SJSA1 (cell line): ENCODE measurements around the gene NANOS2. TPM values are rescaled to one million over a fixed set of nuclear protein-coding genes. Genes with fewer than 3 reads are reported as not detected.

Source experiments
- DNase-seq, 2 experiments: peaks; one replicate each; pipeline ENCODE4 v3.0.0-alpha.2; 2015 to 2020; ENCODE audit warnings: low spot score in 2 of 2, low read depth in 1 of 2
- H3K27ac ChIP-seq: fragments of 250-450 bp; sonication (Bioruptor Pico); 2 replicates; pipeline ENCODE4 v1.5.1; 2020; ENCODE audit warnings: mild to moderate bottlenecking, moderate library complexity
- H3K27me3 ChIP-seq: fragments of 250-450 bp; sonication (Bioruptor Pico); replicated peaks from 2 replicates; pipeline ENCODE4 v1.5.1; 2020; ENCODE audit warnings: mild to moderate bottlenecking, moderate library complexity
- H3K36me3 ChIP-seq: fragments of 250-450 bp; sonication (Bioruptor Pico); 2 replicates; pipeline ENCODE4 v1.5.1; 2020; ENCODE audit warnings: mild to moderate bottlenecking
- H3K4me1 ChIP-seq: fragments of 250-450 bp; sonication (Bioruptor Pico); replicated peaks from 2 replicates; pipeline ENCODE4 v1.6.1; 2021; ENCODE audit warnings: mild to moderate bottlenecking
- H3K4me3 ChIP-seq: fragments of 250-450 bp; sonication (Bioruptor Pico); 2 replicates; pipeline ENCODE4 v1.5.1; 2020; ENCODE audit warnings: mild to moderate bottlenecking
- H3K9me3 ChIP-seq: fragments of 250-450 bp; sonication (Bioruptor Pico); replicated peaks from 2 replicates; pipeline ENCODE4 v1.5.1; 2020; ENCODE audit warnings: mild to moderate bottlenecking
- total RNA-seq: library from RNA; depleted of rRNA; stranded (reverse); fragments of >200 nt; shearing (Covaris generic); gene quantifications from 2 replicates; pipeline ENCODE4 v1.2.3, GENCODE V29; 2014; rRNA removed

The NANOS2 gene
- not detected in 2 replicates for total RNA-seq

GRCh38 chr19:45913874-45914830 is at the start of gene NANOS2:
TSS of gene NANOS2 (minus strand) at chr19:45914778. CDS start at chr19:45914693, 85 bp downstream.
- no peaks in the 10 kb centered on the region for H3K9me3 ChIP-seq
- no peak within 1 kb of the TSS for H3K27ac ChIP-seq
- H3K4me1 ChIP-seq, result no peaks in the 10 kb centered on the region
- no peak within 1 kb of the TSS for H3K4me3 ChIP-seq
- DNase-seq, result peak in 1 of 2 experiments; percentile 59
- no peaks in the 10 kb centered on the region for H3K36me3 ChIP-seq
- H3K27me3 ChIP-seq, result peaks cover 12% of the 10 kb centered on the region

GRCh38 chr19:45962021-45962420 is 47.4 kb upstream of the NANOS2 start:
- no peaks in the 10 kb centered on the region for H3K9me3 ChIP-seq
- H3K36me3 ChIP-seq, result no peaks in the 10 kb centered on the region
- no peak for DNase-seq
- H3K27ac ChIP-seq, result no peak overlapping the region
- H3K4me3 ChIP-seq, result no peak overlapping the region
- peaks cover 38% of the 10 kb centered on the region for H3K27me3 ChIP-seq
- H3K4me1 ChIP-seq, result peaks cover 15% of the 10 kb centered on the region

- H3K9me3 ChIP-seq, result no peaks in the 10 kb centered on the region
- no peak for DNase-seq
- H3K36me3 ChIP-seq, result no peaks in the 10 kb centered on the region
- no peak overlapping the region for H3K27ac ChIP-seq
- peaks cover 24% of the 10 kb centered on the region for H3K27me3 ChIP-seq
- H3K4me3 ChIP-seq, result no peak overlapping the region
- H3K4me1 ChIP-seq, result peaks cover 24% of the 10 kb centered on the region
Observed at GRCh38 chr19:45960595-45961235, 46.1 kb upstream of the NANOS2 start.

GRCh38 chr19:45959517-45960025 is 45.0 kb upstream of the NANOS2 start:
- H3K27me3 ChIP-seq, result peaks cover 14% of the 10 kb centered on the region
- H3K4me1 ChIP-seq, result peaks cover 32% of the 10 kb centered on the region
- no peaks in the 10 kb centered on the region for H3K9me3 ChIP-seq
- H3K27ac ChIP-seq, result no peak overlapping the region
- DNase-seq, result no peak
- H3K4me3 ChIP-seq, result no peak overlapping the region
- no peaks in the 10 kb centered on the region for H3K36me3 ChIP-seq

- Histone ChIP-seq H3K4me3 (no peak overlapping the region), H3K9me3 (no peaks in the 10 kb centered on the region), H3K27me3 (peaks cover 14% of the 10 kb centered on the region), H3K4me1 (peaks cover 32% of the 10 kb centered on the region), H3K36me3 (no peaks in the 10 kb centered on the region), H3K27ac (no peak overlapping the region)
- peak; percentile 34 to 62 for DNase-seq
Observed at GRCh38 chr19:45958769-45959516, 44.4 kb upstream of the NANOS2 start.

- peaks cover 34% of the 10 kb centered on the region for H3K4me1 ChIP-seq
- H3K27ac ChIP-seq, result no peak overlapping the region
- no peak overlapping the region for H3K4me3 ChIP-seq
- peaks cover 14% of the 10 kb centered on the region for H3K27me3 ChIP-seq
- no peaks in the 10 kb centered on the region for H3K36me3 ChIP-seq
- H3K9me3 ChIP-seq, result no peaks in the 10 kb centered on the region
- DNase-seq, result no peak
Observed at GRCh38 chr19:45958320-45958719, 43.7 kb upstream of the NANOS2 start.

- DNase-seq, result peak; percentile 78 to 95
- Histone ChIP-seq H3K27ac (no peak overlapping the region), H3K36me3 (no peaks in the 10 kb centered on the region; the same call in 1 of the 2 replicates), H3K27me3 (peaks cover 14% of the 10 kb centered on the region), H3K9me3 (no peaks in the 10 kb centered on the region), H3K4me3 (no peak overlapping the region), H3K4me1 (peaks cover 42% of the 10 kb centered on the region)
Observed at GRCh38 chr19:45955905-45956608, 41.5 kb upstream of the NANOS2 start.

GRCh38 chr19:45954156-45954555 is 39.6 kb upstream of the NANOS2 start:
- no peak overlapping the region for H3K27ac ChIP-seq
- H3K4me3 ChIP-seq, result no peak overlapping the region
- no peaks in the 10 kb centered on the region for H3K9me3 ChIP-seq
- no peak for DNase-seq
- peaks cover 5% of the 10 kb centered on the region for H3K27me3 ChIP-seq
- H3K4me1 ChIP-seq, result peaks cover 38% of the 10 kb centered on the region
- H3K36me3 ChIP-seq, result no peaks in the 10 kb centered on the region; the same call in 1 of the 2 replicates

- Histone ChIP-seq H3K27me3 (peaks cover 7% of the 10 kb centered on the region), H3K27ac (no peak overlapping the region), H3K4me1 (peaks cover 33% of the 10 kb centered on the region), H3K36me3 (no peaks in the 10 kb centered on the region; the same call in 1 of the 2 replicates), H3K4me3 (no peak overlapping the region), H3K9me3 (no peaks in the 10 kb centered on the region)
- DNase-seq, result no peak
Observed at GRCh38 chr19:45953676-45954075, 39.1 kb upstream of the NANOS2 start.

GRCh38 chr19:45952686-45953505 is 38.3 kb upstream of the NANOS2 start:
- peak; percentile 53 to 62 for DNase-seq
- no peaks in the 10 kb centered on the region; the same call in 1 of the 2 replicates for H3K36me3 ChIP-seq
- H3K4me1 ChIP-seq, result peaks cover 27% of the 10 kb centered on the region
- peak overlapping the region; percentile 20 for H3K4me3 ChIP-seq
- H3K9me3 ChIP-seq, result no peaks in the 10 kb centered on the region
- H3K27ac ChIP-seq, result no peak overlapping the region
- peaks cover 9% of the 10 kb centered on the region for H3K27me3 ChIP-seq

GRCh38 chr19:45952341-45952685 is 37.7 kb upstream of the NANOS2 start:
- peaks cover 9% of the 10 kb centered on the region for H3K27me3 ChIP-seq
- no peak overlapping the region for H3K27ac ChIP-seq
- DNase-seq, result no peak
- H3K4me1 ChIP-seq, result peaks cover 27% of the 10 kb centered on the region
- no peak overlapping the region for H3K4me3 ChIP-seq
- H3K9me3 ChIP-seq, result no peaks in the 10 kb centered on the region
- no peaks in the 10 kb centered on the region; the same call in 1 of the 2 replicates for H3K36me3 ChIP-seq

- DNase-seq, result no peak
Observed at GRCh38 chr19:45947926-45948325, 33.3 kb upstream of the NANOS2 start.

More at GRCh38 chr19:45947926-45948325, 33.3 kb upstream of the NANOS2 start:
- Histone ChIP-seq H3K9me3 (no peaks in the 10 kb centered on the region), H3K27me3 (peaks cover 20% of the 10 kb centered on the region), H3K4me1 (peaks cover 4% of the 10 kb centered on the region), H3K36me3 (no peaks in the 10 kb centered on the region; the same call in 1 of the 2 replicates), H3K4me3 (no peak overlapping the region), H3K27ac (no peak overlapping the region)
